Skeletal muscle satellite cell (primary cell): ENCODE results near the gene KIF26B.

Experiments used
- H3K27me3 ChIP-seq: 2 replicates; pipeline ENCODE4 v1.7.0; 2013; ENCODE audit warnings: low read length; ENCODE audit not compliant: control insufficient read depth, insufficient read depth
- H3K36me3 ChIP-seq: 2 replicates; pipeline ENCODE4 v1.7.0; 2013; ENCODE audit warnings: mild to moderate bottlenecking, control low read depth, low read length; ENCODE audit not compliant: insufficient read depth
- H3K4me1 ChIP-seq: 2 replicates; pipeline ENCODE4 v1.7.0; 2013; ENCODE audit warnings: low read length; ENCODE audit not compliant: control insufficient read depth, insufficient read depth
- H3K4me2 ChIP-seq: 2 replicates; pipeline ENCODE4 v1.7.0; 2013; ENCODE audit warnings: mild to moderate bottlenecking, low read length
- H3K4me3 ChIP-seq: 2 replicates; pipeline ENCODE4 v1.7.0; 2013; ENCODE audit warnings: low read length
- H3K9ac ChIP-seq: 2 replicates; pipeline ENCODE4 v1.7.0; 2013; ENCODE audit warnings: mild to moderate bottlenecking, low read depth, low read length, moderate library complexity
- H3K9me3 ChIP-seq: replicated peaks from 2 replicates; pipeline ENCODE4 v1.7.0; 2013; ENCODE audit warnings: mild to moderate bottlenecking, control low read depth, low read length

The KIF26B gene

GRCh38 chr1:245142171-245142798 lies 12.5 kb upstream of the KIF26B start:
- peaks cover 14% of the 10 kb centered on the region for H3K27me3 ChIP-seq
- no peaks in the 10 kb centered on the region for H3K4me1 ChIP-seq
- no peak overlapping the region for H3K4me3 ChIP-seq
- no peaks in the 10 kb centered on the region for H3K36me3 ChIP-seq
- H3K9me3 ChIP-seq = no peaks in the 10 kb centered on the region
- no peak overlapping the region for H3K4me2 ChIP-seq
- no peak overlapping the region for H3K9ac ChIP-seq

- Histone ChIP-seq H3K9ac (no peak overlapping the region), H3K4me2 (no peak overlapping the region)
These were observed 11.8 kb upstream of the KIF26B start for GRCh38 chr1:245142976-245143375.

GRCh38 chr1:245143849-245144248 lies 10.9 kb upstream of the KIF26B start:
- Histone ChIP-seq H3K4me3 (no peak overlapping the region), H3K9me3 (no peaks in the 10 kb centered on the region), H3K4me1 (no peaks in the 10 kb centered on the region), H3K27me3 (peaks cover 18% of the 10 kb centered on the region), H3K9ac (no peak overlapping the region), H3K36me3 (no peaks in the 10 kb centered on the region), H3K4me2 (no peak overlapping the region)

More at GRCh38 chr1:245142976-245143375, 11.8 kb upstream of the KIF26B start:
- Histone ChIP-seq H3K9me3 (no peaks in the 10 kb centered on the region), H3K27me3 (peaks cover 15% of the 10 kb centered on the region), H3K36me3 (no peaks in the 10 kb centered on the region), H3K4me3 (no peak overlapping the region), H3K4me1 (no peaks in the 10 kb centered on the region)

GRCh38 chr1:245148069-245148468 lies 6.7 kb upstream of the KIF26B start:
- Histone ChIP-seq H3K9me3 (no peaks in the 10 kb centered on the region), H3K4me3 (no peak overlapping the region), H3K4me2 (no peak overlapping the region), H3K4me1 (peaks cover under 1% of the 10 kb centered on the region), H3K36me3 (no peaks in the 10 kb centered on the region), H3K27me3 (peaks cover 37% of the 10 kb centered on the region), H3K9ac (no peak overlapping the region)

GRCh38 chr1:245148861-245149260 lies 5.9 kb upstream of the KIF26B start:
- peaks cover 38% of the 10 kb centered on the region for H3K27me3 ChIP-seq
- no peaks in the 10 kb centered on the region for H3K9me3 ChIP-seq
- H3K9ac ChIP-seq = no peak overlapping the region
- H3K4me2 ChIP-seq = no peak overlapping the region
- H3K36me3 ChIP-seq = no peaks in the 10 kb centered on the region
- H3K4me1 ChIP-seq = peaks cover 8% of the 10 kb centered on the region
- no peak overlapping the region for H3K4me3 ChIP-seq

GRCh38 chr1:245153081-245153551 lies 1.7 kb upstream of the KIF26B start:
- Histone ChIP-seq H3K27me3 (peaks cover 59% of the 10 kb centered on the region), H3K4me3 (peak overlapping the region; percentile 72), H3K4me2 (peak overlapping the region; percentile 94), H3K36me3 (no peaks in the 10 kb centered on the region), H3K9ac (peak overlapping the region; percentile 12), H3K9me3 (no peaks in the 10 kb centered on the region), H3K4me1 (peaks cover 36% of the 10 kb centered on the region)

GRCh38 chr1:245153552-245154428 lies 995 bp upstream of the KIF26B start:
- peaks cover 60% of the 10 kb centered on the region for H3K27me3 ChIP-seq

GRCh38 chr1:245155272-245156040 lies 671 bp downstream of the KIF26B start:
- peak overlapping the region; percentile 72 for H3K4me3 ChIP-seq
- peak overlapping the region; percentile 55 for H3K9ac ChIP-seq
- H3K4me1 ChIP-seq = peaks cover 36% of the 10 kb centered on the region
- H3K9me3 ChIP-seq = peaks cover 7% of the 10 kb centered on the region
- H3K4me2 ChIP-seq = peak overlapping the region; percentile 94
- H3K36me3 ChIP-seq = no peaks in the 10 kb centered on the region
- H3K27me3 ChIP-seq = peaks cover 72% of the 10 kb centered on the region

More at GRCh38 chr1:245153552-245154428, 995 bp upstream of the KIF26B start:
- H3K9ac ChIP-seq = peak overlapping the region; percentile 50
- peak overlapping the region; percentile 72 for H3K4me3 ChIP-seq
- H3K4me1 ChIP-seq = peaks cover 36% of the 10 kb centered on the region
- peak overlapping the region; percentile 94 for H3K4me2 ChIP-seq
- H3K36me3 ChIP-seq = no peaks in the 10 kb centered on the region
- no peaks in the 10 kb centered on the region for H3K9me3 ChIP-seq

- Histone ChIP-seq H3K4me1 (peaks cover 36% of the 10 kb centered on the region), H3K4me3 (peak overlapping the region; percentile 72), H3K36me3 (no peaks in the 10 kb centered on the region), H3K9ac (peak overlapping the region; percentile 55), H3K27me3 (peaks cover 70% of the 10 kb centered on the region), H3K9me3 (peaks cover 7% of the 10 kb centered on the region), H3K4me2 (peak overlapping the region; percentile 94)
These were observed 1.4 kb downstream of the KIF26B start for GRCh38 chr1:245156041-245156735.

GRCh38 chr1:245156736-245157505 lies 2.1 kb downstream of the KIF26B start:
- H3K4me1 ChIP-seq = peaks cover 36% of the 10 kb centered on the region
- H3K27me3 ChIP-seq = peaks cover 68% of the 10 kb centered on the region
- no peaks in the 10 kb centered on the region for H3K36me3 ChIP-seq
- H3K4me3 ChIP-seq = peak overlapping the region; percentile 72
- H3K9ac ChIP-seq = peak overlapping the region; percentile 55
- H3K4me2 ChIP-seq = peak overlapping the region; percentile 94
- H3K9me3 ChIP-seq = peaks cover 7% of the 10 kb centered on the region
